ENCODE results near the gene SH3RF2. TPM values are rescaled to one million over a fixed set of nuclear protein-coding genes. Genes with fewer than 3 reads are reported as not detected.
"Not testable (repeated sequence)": the region's sequence is repeated elsewhere in the genome, so short reads cannot be mapped to it uniquely, and the experiment has no call there.

The SH3RF2 gene
- total RNA-seq, 6 experiments from 2014 or later = 0.43 to 1.7 (median 0.66) TPM

- Mint-ChIP-seq H3K4me3 (no peak overlapping the region), H3K4me1 (ENCODE audit: low read depth) (no peaks in the 10 kb centered on the region), H3K27ac (no peak overlapping the region), H3K36me3 (ENCODE audit: low read depth) (peaks cover 6% of the 10 kb centered on the region; the same call in 1 of the 2 replicates), H3K27me3 (ENCODE audit: insufficient read depth) (no peaks in the 10 kb centered on the region), H3K9me3 (no peaks in the 10 kb centered on the region)
- TF ChIP-seq CTCF (IDR thresholded peaks at IDR 0.05) = no peak
- no peak for DNase-seq
Observed at GRCh38 chr5:146101646-146102045, 165.3 kb downstream of the SH3RF2 start.

DNA sequence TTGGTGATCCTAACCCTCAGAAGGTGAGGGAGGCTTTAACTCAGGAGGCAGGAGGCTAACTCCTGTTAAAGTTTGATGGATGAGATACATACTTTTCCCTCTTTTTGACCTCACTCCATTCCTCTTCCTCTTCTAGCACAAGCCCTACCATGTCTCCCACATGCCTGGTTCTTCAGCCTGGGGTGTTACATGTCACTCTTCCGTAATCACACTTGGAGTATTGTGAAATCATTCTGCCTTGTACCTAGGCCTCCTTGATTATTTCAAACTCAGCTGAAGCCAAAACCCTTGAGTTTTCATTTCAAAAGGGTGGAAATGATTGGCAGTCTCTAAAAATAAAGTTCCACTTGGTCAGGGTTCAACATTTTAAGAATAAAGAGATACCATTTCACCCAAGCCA, 167.2 kb downstream of the SH3RF2 start:
- TF ChIP-seq CTCF (IDR thresholded peaks at IDR 0.05) = no peak
- H3K27me3 Mint-ChIP-seq (ENCODE audit: insufficient read depth) = no peaks in the 10 kb centered on the region
- peaks cover 6% of the 10 kb centered on the region; the same call in 1 of the 2 replicates for H3K36me3 Mint-ChIP-seq (ENCODE audit: low read depth)
- no peak overlapping the region for H3K4me3 Mint-ChIP-seq
- H3K9me3 Mint-ChIP-seq = no peaks in the 10 kb centered on the region
- peaks cover 6% of the 10 kb centered on the region for H3K4me1 Mint-ChIP-seq (ENCODE audit: low read depth)
- no peak overlapping the region for H3K27ac Mint-ChIP-seq
- no peak for DNase-seq

- H3K9me3 Mint-ChIP-seq = no peaks in the 10 kb centered on the region
- DNase-seq = no peak
- H3K27ac Mint-ChIP-seq = no peak within 1 kb of the TSS
- no peak for TF ChIP-seq CTCF (IDR thresholded peaks at IDR 0.05)
- peaks cover 6% of the 10 kb centered on the region; the same call in 1 of the 2 replicates for H3K36me3 Mint-ChIP-seq (ENCODE audit: low read depth)
- H3K4me3 Mint-ChIP-seq = no peak within 1 kb of the TSS
- peaks cover 6% of the 10 kb centered on the region for H3K4me1 Mint-ChIP-seq (ENCODE audit: low read depth)
- H3K27me3 Mint-ChIP-seq (ENCODE audit: insufficient read depth) = no peaks in the 10 kb centered on the region
Observed at GRCh38 chr5:146105477-146105876, 169.1 kb downstream of the SH3RF2 start, which contains the start of gene PLAC8L1. TSS of gene PLAC8L1 (minus strand) at chr5:146105577. CDS start at chr5:146104311, 1,266 bp downstream.

DNA sequence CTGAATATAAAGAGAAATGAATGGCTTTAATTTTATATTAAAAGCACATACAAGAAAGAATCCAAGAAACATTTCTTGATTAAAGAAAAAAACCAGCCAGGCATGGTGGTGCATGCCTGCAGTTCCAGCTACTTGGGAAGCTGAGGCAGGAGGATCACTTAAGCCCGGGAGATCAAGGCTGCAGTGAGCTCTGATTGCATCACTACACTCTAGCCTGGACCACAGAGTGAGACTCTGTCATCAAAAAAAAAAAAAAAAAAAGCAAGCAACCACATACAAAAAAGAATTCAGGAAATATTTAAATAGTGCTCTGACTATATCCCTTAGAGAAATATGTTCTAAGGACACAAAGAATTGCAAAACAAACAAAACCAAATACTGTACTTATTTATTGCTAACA, 171.5 kb downstream of the SH3RF2 start:
- Mint-ChIP-seq H3K4me1 (ENCODE audit: low read depth) (peaks cover 6% of the 10 kb centered on the region), H3K4me3 (no peak overlapping the region), H3K27me3 (ENCODE audit: insufficient read depth) (no peaks in the 10 kb centered on the region), H3K9me3 (no peaks in the 10 kb centered on the region), H3K36me3 (ENCODE audit: low read depth) (peaks cover 6% of the 10 kb centered on the region; the same call in 1 of the 2 replicates), H3K27ac (no peak overlapping the region)
- DNase-seq = no peak
- no peak for TF ChIP-seq CTCF (IDR thresholded peaks at IDR 0.05)

- not testable (repeated sequence) for H3K4me1 Mint-ChIP-seq (ENCODE audit: low read depth); H3K27ac Mint-ChIP-seq; DNase-seq; H3K27me3 Mint-ChIP-seq (ENCODE audit: insufficient read depth); H3K9me3 Mint-ChIP-seq; H3K4me3 Mint-ChIP-seq; H3K36me3 Mint-ChIP-seq (ENCODE audit: low read depth)
Observed at GRCh38 chr5:146108870-146109269, 172.5 kb downstream of the SH3RF2 start.

DNA sequence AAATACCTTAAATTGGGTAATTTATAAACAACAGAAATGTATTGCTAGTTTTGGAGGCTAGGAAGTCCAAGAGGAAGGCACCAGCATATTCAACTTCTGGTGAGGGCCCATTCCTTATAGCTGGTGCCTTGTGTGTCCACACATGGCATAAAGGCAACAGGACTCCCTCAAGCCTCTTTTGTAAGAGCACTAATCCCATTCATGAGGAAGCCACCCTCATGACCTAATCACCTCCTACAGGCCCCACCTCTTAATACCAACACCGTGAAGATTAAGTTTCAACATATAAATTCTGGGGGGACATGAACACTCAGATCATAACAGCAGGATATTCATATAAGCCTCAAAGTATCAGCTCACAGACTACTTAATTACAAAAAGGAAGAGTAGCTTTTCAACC, 173.0 kb downstream of the SH3RF2 start:
- Mint-ChIP-seq H3K4me3 (no peak overlapping the region), H3K27ac (no peak overlapping the region), H3K27me3 (ENCODE audit: insufficient read depth) (no peaks in the 10 kb centered on the region; the same call in 1 of the 2 replicates), H3K36me3 (ENCODE audit: low read depth) (peaks cover 6% of the 10 kb centered on the region; the same call in 1 of the 2 replicates), H3K4me1 (ENCODE audit: low read depth) (peaks cover 6% of the 10 kb centered on the region), H3K9me3 (no peaks in the 10 kb centered on the region)
- TF ChIP-seq CTCF (IDR thresholded peaks at IDR 0.05) = no peak
- DNase-seq = no peak

Data from HFFc6 (cell line).